GM12878 (cell line): Measurements from ENCODE around the gene SOCS6. TPM values are rescaled to one million over a fixed set of nuclear protein-coding genes. Genes with fewer than 3 reads are reported as not detected.

Experiments
- ATAC-seq: fragments of 200-7000 bp; cut with Tn5 transposase; 3 replicates; pipeline ENCODE4 v1.9.1; 2020; ENCODE audit warnings: mild to moderate bottlenecking, moderate library complexity
- BruUV-seq: library from RNA; stranded (reverse); fragments of 400-500 nt; replicated peaks from 2 replicates; lab custom pipeline; 2021; lab: Mats Ljungman, UMichigan
- CTCF ChIA-PET: fragments of 300-600 bp; sonication (Branson Sonifier 250); formaldehyde crosslinking; extraction: SDS; loops from one replicate; lab custom pipeline; 2021; ENCODE audit warnings: inconsistent platforms; lab: Yijun Ruan, JAX
- POLR2A ChIA-PET: fragments of 350-600 bp; formaldehyde crosslinking; extraction: SDS; loops from one replicate; lab custom pipeline; 2021; ENCODE audit warnings: inconsistent platforms; lab: Charles Lee
- RAD21 ChIA-PET: fragments of 300-600 bp; sonication (Branson Sonifier 250); formaldehyde crosslinking; loops from one replicate; lab custom pipeline; 2023; ENCODE audit warnings: antibody characterized with exemption; ENCODE audit not compliant: unreplicated experiment; lab: Charles Lee
- SMC1A ChIA-PET: fragments of 300-600 bp; sonication (Branson Sonifier 250); formaldehyde crosslinking; loops from one replicate; lab custom pipeline; 2023; ENCODE audit not compliant: unreplicated experiment, uncharacterized antibody; lab: Charles Lee
- DNase-seq: peaks from one replicate; pipeline ENCODE4 v3.0.0-alpha.2; 2011; ENCODE audit warnings: low read depth, low spot score
- FAIRE-seq: peaks from 3 replicates; lab custom pipeline; 2011; peaks lifted over from hg19 to GRCh38; lab: Jason Lieb, UNC
- H2AFZ ChIP-seq: 2 replicates; pipeline ENCODE4 v1.6.0; 2011; ENCODE audit warnings: low read depth, low read length, control low read depth; ENCODE audit not compliant: control insufficient read depth
- H3K27ac ChIP-seq: 2 replicates; pipeline ENCODE4 v1.5.1; 2011; ENCODE audit warnings: control low read depth; ENCODE audit not compliant: control insufficient read depth, insufficient read depth
- H3K27me3 ChIP-seq, 2 experiments: replicated peaks in 1 of 2; 2 replicates each; pipeline versions ENCODE4 v1.6.0 to v1.6.1; 2011; ENCODE audit warnings: low read length in 1 of 2; ENCODE audit not compliant: control insufficient read depth in 2 of 2, insufficient read depth in 2 of 2
- H3K36me3 ChIP-seq, 2 experiments: 2 replicates each; pipeline ENCODE4 v1.5.1; 2011; ENCODE audit warnings: low read length in 1 of 2; ENCODE audit not compliant: control insufficient read depth in 2 of 2, insufficient read depth in 2 of 2
- H3K4me1 ChIP-seq: 2 replicates; pipeline ENCODE4 v1.6.1; 2011; ENCODE audit warnings: mild to moderate bottlenecking, low read length, moderate library complexity, mixed read lengths; ENCODE audit not compliant: control insufficient read depth, insufficient read depth
- H3K4me2 ChIP-seq: 2 replicates; pipeline ENCODE4 v1.6.0; 2011; ENCODE audit warnings: control low read depth; ENCODE audit not compliant: control insufficient read depth, insufficient read depth
- H3K4me3 ChIP-seq: fragments of 200-600 bp; sonication (generic); 2 replicates; pipeline ENCODE4 v1.5.1; 2016
- H3K79me2 ChIP-seq: 2 replicates; pipeline ENCODE4 v1.6.0; 2011; ENCODE audit warnings: low read length; ENCODE audit not compliant: control insufficient read depth, insufficient read depth
- H3K9ac ChIP-seq: 2 replicates; pipeline ENCODE4 v1.8.0; 2011; ENCODE audit warnings: low read length, control low read depth, mixed read lengths; ENCODE audit not compliant: control insufficient read depth, insufficient read depth
- H3K9me3 ChIP-seq: replicated peaks from 3 replicates; pipeline ENCODE4 v1.5.1; 2011; ENCODE audit warnings: mild to moderate bottlenecking, low read length; ENCODE audit not compliant: control insufficient read depth, insufficient read depth
- H4K20me1 ChIP-seq: 2 replicates; pipeline ENCODE4 v1.6.0; 2011; ENCODE audit not compliant: control insufficient read depth, insufficient read depth
- ETV6 ChIP-seq, 2 experiments: fragments of 450-650 bp in 1 of 2; IDR thresholded peaks in 1 of 2; conservative IDR thresholded peaks in 1 of 2; 2 replicates each; pipeline ENCODE4 v1.6.1; 2014; ENCODE audit warnings: antibody characterized with exemption in 1 of 2, borderline replicate concordance in 1 of 2, low read depth in 1 of 2, mild to moderate bottlenecking in 1 of 2, moderate library complexity in 1 of 2
- IKZF1 ChIP-seq: fragments of 450-650 bp; conservative IDR thresholded peaks from 2 replicates; pipeline ENCODE4 v1.6.1; 2017; ENCODE audit warnings: antibody characterized with exemption, mild to moderate bottlenecking
- IKZF2 ChIP-seq, 2 experiments: fragments of 450-650 bp; IDR thresholded peaks; 2 replicates each; pipeline ENCODE4 v1.6.1; 2017; ENCODE audit warnings: mild to moderate bottlenecking in 2 of 2, moderate library complexity in 2 of 2
- MEF2A ChIP-seq: IDR thresholded peaks from 2 replicates; pipeline ENCODE4 v1.6.1; 2011; ENCODE audit warnings: low read depth, mild to moderate bottlenecking, low read length, moderate library complexity; ENCODE audit not compliant: insufficient read depth
- MYB ChIP-seq: fragments of 150-350 bp; IDR thresholded peaks from 2 replicates; pipeline ENCODE4 v1.6.1; 2014; ENCODE audit warnings: mild to moderate bottlenecking, low read depth, low read length, borderline replicate concordance
- NFYA ChIP-seq: IDR thresholded peaks from 2 replicates; pipeline ENCODE4 v1.6.1; 2011; ENCODE audit warnings: low read depth, mild to moderate bottlenecking, low read length, improper control_type of control experiment, borderline replicate concordance
- NKRF ChIP-seq: fragments of 450-650 bp; conservative IDR thresholded peaks from 2 replicates; pipeline ENCODE4 v1.6.1; 2017; ENCODE audit warnings: mild to moderate bottlenecking, moderate library complexity
- POU2F2 ChIP-seq: IDR thresholded peaks from 3 replicates; pipeline ENCODE4 v1.6.1; 2011; ENCODE audit warnings: low read depth, mild to moderate bottlenecking, low read length, borderline replicate concordance
- SMARCA5 ChIP-seq: fragments of 450-650 bp; IDR thresholded peaks from 2 replicates; pipeline ENCODE4 v1.6.1; 2017; ENCODE audit warnings: mild to moderate bottlenecking
- SPI1 ChIP-seq: IDR thresholded peaks from 2 replicates; pipeline ENCODE4 v1.6.1; 2011; ENCODE audit warnings: low read depth, mild to moderate bottlenecking, low read length, moderate library complexity, borderline replicate concordance; ENCODE audit not compliant: insufficient read depth
- SUPT20H ChIP-seq: IDR thresholded peaks from 2 replicates; pipeline ENCODE4 v1.6.1; 2011; ENCODE audit warnings: low read depth, mild to moderate bottlenecking, low read length, moderate library complexity, borderline replicate concordance; ENCODE audit not compliant: control insufficient read depth
- WGBS: methylation state at CpG from one replicate; pipeline ENCODE4 v1.1.6; 2016; ENCODE audit warnings: low lambda C conversion rate; ENCODE audit not compliant: insufficient replicate concordance, insufficient coverage; ENCODE audit errors: missing lambda C conversion rate; 5-methylcytosine and 5-hydroxymethylcytosine counted together
- in situ Hi-C: fragments of 300-500 bp; cut with MboI; formaldehyde crosslinking; loops from 9 replicates; pipeline ENCODE4 v1.14.3; 2018; ENCODE audit warnings: mixed read lengths
- intact Hi-C: fragments of 100-400 bp; cut with micrococcal nuclease; formaldehyde crosslinking; loops from one replicate; pipeline ENCODE4 v1.14.2; 2022; ENCODE audit not compliant: unreplicated experiment
- polyA plus RNA-seq, 11 experiments: library from polyadenylated mRNA; depleted of rRNA in 4 of 11; unstranded in 6 of 11; stranded (reverse) in 5 of 11; fragments of >200 nt; fragmentation: Nextera tagmentation in 4 of 11; fragmentation: Illumina TruSeq in 1 of 11; extraction: Ambion mirVana in 4 of 11; extraction: Trizol in 1 of 11; gene quantifications; 1 replicate in 1 of 11; 2 replicates in 10 of 11; pipeline versions ENCODE4 v1.2.1 to v1.2.3, GENCODE V29; 2011 to 2016; ENCODE audit warnings: inconsistent platforms in 2 of 11, missing spikeins in 2 of 11, low read depth in 1 of 11
- total RNA-seq, 4 experiments: library from RNA; depleted of rRNA in 3 of 4; stranded (reverse); fragments of >200 nt in 3 of 4; fragmentation: Illumina TruSeq in 1 of 4; extraction: Trizol in 1 of 4; gene quantifications; 2 replicates each; pipeline versions ENCODE4 v1.2.1 to v1.2.3, GENCODE V29; 2013 to 2021

The SOCS6 gene
- total and polyA plus RNA-seq, 10 of the 15 experiments (the other 5 are each of a cell fraction or from before 2014, with no cell fraction given): 1.6 to 6.1 (median 4.1) TPM

- no peaks in the 10 kb centered on the region for H3K36me3 ChIP-seq
- POLR2A ChIA-PET: no interaction called here
These were observed 46.0 kb downstream of the SOCS6 start for GRCh38 chr18:70334728-70335329.

GRCh38 chr18:70335892-70336726, 47.3 kb downstream of the SOCS6 start:
- TF ChIP-seq NFYA (no peak), NKRF (no peak), MEF2A (no peak), SMARCA5 (no peak), POU2F2 (no peak), IKZF1 (no peak), MYB (no peak), IKZF2 (IDR thresholded peaks at IDR 0.05) (no peak), SUPT20H (no peak)
- H3K9me3 ChIP-seq: peaks cover 2% of the 10 kb centered on the region; the same call in 1 of the 3 replicates
- no peaks in the 10 kb centered on the region for H3K4me1 ChIP-seq
- H3K36me3 ChIP-seq: no peaks in the 10 kb centered on the region
- DNase-seq (no peak), FAIRE-seq (no peak), ATAC-seq (no peak)
- BruUV-seq: no TSS peak
- H3K9ac ChIP-seq: no peak overlapping the region
- intact Hi-C loops: no loop called here
- ChIA-PET SMC1A (no interaction called here), RAD21 (no interaction called here), CTCF (no interaction called here), POLR2A (no interaction called here)
- in situ Hi-C loops: no loop called here
- H3K27me3 ChIP-seq: no peaks in the 10 kb centered on the region; a peak in 1 of 4 replicates
- no peak overlapping the region for H2AFZ ChIP-seq
- H3K4me2 ChIP-seq: no peak overlapping the region
- no peak overlapping the region for H3K4me3 ChIP-seq
- no peaks in the 10 kb centered on the region for H4K20me1 ChIP-seq
- H3K79me2 ChIP-seq: no peaks in the 10 kb centered on the region
- no peak overlapping the region for H3K27ac ChIP-seq
- 37% methylated on average over 5 of the region's 5 CpGs for WGBS

More at GRCh38 chr18:70334728-70335329, 46.0 kb downstream of the SOCS6 start:
- Histone ChIP-seq H3K9me3 (peaks cover 2% of the 10 kb centered on the region; the same call in 1 of the 3 replicates), H3K4me3 (no peak overlapping the region)
- ChIA-PET SMC1A (no interaction called here), CTCF (no interaction called here)
- TF ChIP-seq SPI1 (no peak), ETV6 (conservative IDR thresholded peaks at IDR 0.05 in 1 of 2, IDR thresholded peaks at IDR 0.05 in 1 of 2; ENCODE audit: borderline replicate concordance in 1 of 2, low read depth in 1 of 2) (no peak)
- TF ChIP-seq, all 136 proteins: peak for 0
- no TSS peak for BruUV-seq
- ATAC-seq (no peak), DNase-seq (no peak), FAIRE-seq (no peak)
- H3K4me1 ChIP-seq: no peaks in the 10 kb centered on the region
- no peaks in the 10 kb centered on the region for H4K20me1 ChIP-seq
- WGBS: 91% methylated on average over 5 of the region's 5 CpGs
- RAD21 ChIA-PET: no interaction called here
- no peak overlapping the region for H3K27ac ChIP-seq
- no peak overlapping the region for H3K9ac ChIP-seq
- no peak overlapping the region for H2AFZ ChIP-seq
- intact Hi-C loops (no loop called here), in situ Hi-C loops (no loop called here)
- no peak overlapping the region for H3K4me2 ChIP-seq
- no peaks in the 10 kb centered on the region for H3K79me2 ChIP-seq
- H3K27me3 ChIP-seq: no peaks in the 10 kb centered on the region; a peak in 1 of 4 replicates
